ENCODE data around the gene UBAC2.

Gene UBAC2, protein sequence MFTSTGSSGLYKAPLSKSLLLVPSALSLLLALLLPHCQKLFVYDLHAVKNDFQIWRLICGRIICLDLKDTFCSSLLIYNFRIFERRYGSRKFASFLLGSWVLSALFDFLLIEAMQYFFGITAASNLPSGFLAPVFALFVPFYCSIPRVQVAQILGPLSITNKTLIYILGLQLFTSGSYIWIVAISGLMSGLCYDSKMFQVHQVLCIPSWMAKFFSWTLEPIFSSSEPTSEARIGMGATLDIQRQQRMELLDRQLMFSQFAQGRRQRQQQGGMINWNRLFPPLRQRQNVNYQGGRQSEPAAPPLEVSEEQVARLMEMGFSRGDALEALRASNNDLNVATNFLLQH

DNA sequence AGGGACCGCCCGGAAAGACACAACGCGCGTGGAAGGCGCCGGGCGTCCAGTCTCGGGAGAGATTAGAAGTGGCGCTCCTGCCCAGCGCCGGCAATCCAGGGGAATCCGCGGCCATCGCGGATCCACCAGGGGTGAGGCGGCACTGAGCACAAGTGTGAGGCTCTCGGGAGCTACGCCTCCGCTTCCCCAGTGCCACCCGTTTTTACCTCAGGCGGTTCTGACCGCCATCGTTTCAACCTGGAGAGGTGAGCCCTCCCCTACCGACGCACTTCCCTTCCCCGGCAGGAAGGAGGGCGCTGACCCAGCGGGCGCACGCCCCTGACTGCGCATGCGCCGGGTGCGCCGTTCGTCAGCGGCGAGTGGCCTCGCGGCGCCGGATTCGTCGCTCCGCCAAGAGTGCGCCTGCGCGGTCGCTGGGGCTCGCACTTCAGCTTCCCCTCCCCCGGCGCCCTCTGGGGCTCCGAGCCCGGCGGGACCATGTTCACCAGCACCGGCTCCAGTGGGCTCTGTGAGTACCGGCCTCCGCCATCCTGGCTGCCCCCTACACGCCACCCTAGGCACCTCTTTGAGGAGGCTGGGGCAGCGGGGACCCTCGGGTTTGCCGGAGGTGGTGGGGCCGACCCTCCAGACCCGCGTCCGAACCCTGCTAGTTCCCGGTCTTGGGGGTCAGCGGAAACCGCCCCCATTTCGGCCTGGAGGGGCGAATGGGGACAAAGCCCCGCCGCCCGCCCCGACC lies at the start of gene UBAC2:
Gene UBAC2, plus strand, starts transcription at position 423 of the 736 bp plus-strand sequence. Its CDS starts 55 bp downstream, at position 478.
- H3K36me3 Mint-ChIP-seq (ENCODE audit: low read depth) = peaks cover 25% of the 10 kb centered on the region
- no peaks in the 10 kb centered on the region for H3K9me3 Mint-ChIP-seq
- peak within 1 kb of the TSS; percentile 95 for H3K4me3 Mint-ChIP-seq
- peak within 1 kb of the TSS; percentile 93 for H3K27ac Mint-ChIP-seq
- peaks cover 46% of the 10 kb centered on the region for H3K4me1 Mint-ChIP-seq (ENCODE audit: low read depth)
- no peaks in the 10 kb centered on the region for H3K27me3 Mint-ChIP-seq (ENCODE audit: low read depth)
- peak; percentile 98 for DNase-seq (ENCODE audit: low spot score)

DNA sequence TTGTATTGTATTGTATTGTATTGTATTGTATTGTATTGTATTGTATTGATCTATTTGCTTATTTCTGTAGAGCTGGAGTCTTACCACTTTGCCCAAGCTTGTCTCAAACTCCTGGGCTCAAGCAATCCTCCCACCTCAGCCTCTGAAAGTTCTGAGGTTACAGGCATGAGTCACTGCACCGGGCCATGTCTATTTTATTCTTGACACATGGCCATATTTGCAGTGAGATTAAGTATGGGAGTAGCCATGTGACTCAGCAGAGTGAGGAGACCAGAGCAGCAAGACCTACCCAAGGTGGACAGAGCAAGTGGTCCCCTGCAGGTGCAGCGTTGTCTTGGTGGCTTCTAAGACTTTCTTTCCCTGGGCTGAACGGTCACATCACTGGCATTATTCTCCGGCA lies 49.1 kb upstream of the UBAC2 start:
- Mint-ChIP-seq H3K36me3 (ENCODE audit: low read depth) (no peaks in the 10 kb centered on the region), H3K9me3 (no peaks in the 10 kb centered on the region), H3K4me1 (ENCODE audit: low read depth) (peaks cover 6% of the 10 kb centered on the region), H3K27me3 (ENCODE audit: low read depth) (peaks cover 2% of the 10 kb centered on the region), H3K27ac (no peak overlapping the region), H3K4me3 (no peak overlapping the region)
- peak; percentile 45 for DNase-seq (ENCODE audit: low spot score)

DNA sequence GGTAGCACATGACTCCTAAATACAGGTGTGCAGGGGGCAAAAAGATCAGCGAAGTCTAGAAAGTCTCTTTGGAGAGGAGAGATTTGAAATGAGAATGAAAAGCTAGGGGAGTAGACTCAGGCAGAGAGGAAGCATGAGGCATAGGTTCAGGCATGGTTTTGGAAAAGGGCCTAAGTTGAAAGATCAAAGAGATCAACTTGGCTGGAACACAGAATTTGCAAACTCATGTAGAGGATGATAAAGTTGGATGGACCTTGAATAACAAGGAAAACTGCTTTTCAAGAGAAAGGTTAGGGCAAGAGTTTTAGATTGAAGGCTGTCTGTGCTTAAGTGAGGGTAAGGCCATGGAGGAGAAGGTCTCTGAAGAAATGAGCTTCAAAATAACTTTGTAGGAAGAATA lies 47.4 kb upstream of the UBAC2 start:
- peaks cover 6% of the 10 kb centered on the region for H3K4me1 Mint-ChIP-seq (ENCODE audit: low read depth)
- H3K27me3 Mint-ChIP-seq (ENCODE audit: low read depth) = peaks cover 2% of the 10 kb centered on the region
- no peak for DNase-seq (ENCODE audit: low spot score)
- no peak overlapping the region for H3K4me3 Mint-ChIP-seq
- H3K36me3 Mint-ChIP-seq (ENCODE audit: low read depth) = no peaks in the 10 kb centered on the region
- H3K9me3 Mint-ChIP-seq = no peaks in the 10 kb centered on the region
- no peak overlapping the region for H3K27ac Mint-ChIP-seq

DNA sequence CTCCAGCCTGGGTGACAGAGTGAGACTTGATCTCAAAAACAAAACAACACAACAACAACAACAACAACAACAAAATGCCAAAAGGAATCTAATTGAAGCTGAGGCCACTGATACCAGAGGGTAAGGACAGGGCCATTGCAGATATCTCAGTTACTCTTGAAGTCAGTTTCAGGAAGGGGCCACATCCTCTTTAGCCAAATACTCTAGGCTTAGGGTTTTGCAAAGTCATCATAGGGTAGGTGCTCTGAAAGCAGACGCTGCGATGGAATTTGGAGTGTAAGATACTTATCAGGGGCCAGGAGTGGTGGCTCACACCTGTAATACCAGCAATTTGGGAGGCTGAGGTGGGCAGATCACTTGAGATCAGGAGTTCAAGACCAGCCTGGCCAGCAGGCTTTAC lies 46.6 kb upstream of the UBAC2 start:
- Mint-ChIP-seq H3K4me1 (ENCODE audit: low read depth) (peaks cover 6% of the 10 kb centered on the region), H3K27ac (no peak overlapping the region), H3K36me3 (ENCODE audit: low read depth) (no peaks in the 10 kb centered on the region), H3K9me3 (no peaks in the 10 kb centered on the region), H3K4me3 (no peak overlapping the region), H3K27me3 (ENCODE audit: low read depth) (peaks cover 8% of the 10 kb centered on the region)
- no peak for DNase-seq (ENCODE audit: low spot score)

DNA sequence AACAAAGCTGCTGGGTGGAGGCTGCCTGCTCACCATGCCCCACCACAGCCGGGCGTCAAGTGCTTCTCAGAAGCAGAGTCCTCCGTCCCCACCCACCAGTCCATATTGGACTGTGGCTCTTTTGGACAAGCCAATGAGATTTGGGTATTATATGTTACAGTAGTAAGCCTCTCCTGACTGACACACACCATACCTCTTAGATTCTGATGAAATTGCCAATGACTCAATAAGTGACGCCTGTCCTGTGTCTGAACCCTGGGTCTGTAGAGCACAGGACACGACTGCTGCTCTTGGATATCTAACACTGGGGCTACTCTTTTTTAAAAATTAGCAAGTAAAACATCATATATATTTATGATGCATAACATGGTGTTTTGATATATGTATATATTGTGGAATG lies 44.8 kb upstream of the UBAC2 start:
- no peaks in the 10 kb centered on the region for H3K36me3 Mint-ChIP-seq (ENCODE audit: low read depth)
- peaks cover 23% of the 10 kb centered on the region for H3K27me3 Mint-ChIP-seq (ENCODE audit: low read depth)
- H3K27ac Mint-ChIP-seq = no peak overlapping the region
- H3K9me3 Mint-ChIP-seq = no peaks in the 10 kb centered on the region
- no peak for DNase-seq (ENCODE audit: low spot score)
- H3K4me3 Mint-ChIP-seq = no peak overlapping the region
- peaks cover 6% of the 10 kb centered on the region for H3K4me1 Mint-ChIP-seq (ENCODE audit: low read depth)

DNA sequence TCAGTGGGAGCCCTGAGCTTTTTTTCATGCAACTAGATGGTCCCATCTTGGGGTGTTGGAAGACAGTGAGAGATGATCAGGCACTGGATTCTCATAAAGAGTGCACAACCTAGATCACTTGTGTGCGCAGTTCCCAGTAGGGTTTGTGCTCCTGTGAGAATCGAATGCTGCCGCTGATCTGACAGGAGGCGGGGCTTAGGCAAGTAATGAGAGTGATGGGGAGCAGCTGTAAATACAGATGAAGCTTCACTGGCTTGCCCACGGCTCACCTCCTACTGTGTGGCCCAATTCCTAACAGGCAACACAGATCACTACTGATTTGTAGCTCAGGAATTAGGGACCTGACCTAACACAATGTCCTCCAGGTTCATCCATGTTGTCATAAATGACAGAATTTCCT lies 43.6 kb upstream of the UBAC2 start:
- Mint-ChIP-seq H3K4me1 (ENCODE audit: low read depth) (no peaks in the 10 kb centered on the region), H3K36me3 (ENCODE audit: low read depth) (no peaks in the 10 kb centered on the region), H3K4me3 (no peak overlapping the region), H3K27ac (no peak overlapping the region), H3K27me3 (ENCODE audit: low read depth) (peaks cover 30% of the 10 kb centered on the region), H3K9me3 (no peaks in the 10 kb centered on the region)
- no peak for DNase-seq (ENCODE audit: low spot score)

DNA sequence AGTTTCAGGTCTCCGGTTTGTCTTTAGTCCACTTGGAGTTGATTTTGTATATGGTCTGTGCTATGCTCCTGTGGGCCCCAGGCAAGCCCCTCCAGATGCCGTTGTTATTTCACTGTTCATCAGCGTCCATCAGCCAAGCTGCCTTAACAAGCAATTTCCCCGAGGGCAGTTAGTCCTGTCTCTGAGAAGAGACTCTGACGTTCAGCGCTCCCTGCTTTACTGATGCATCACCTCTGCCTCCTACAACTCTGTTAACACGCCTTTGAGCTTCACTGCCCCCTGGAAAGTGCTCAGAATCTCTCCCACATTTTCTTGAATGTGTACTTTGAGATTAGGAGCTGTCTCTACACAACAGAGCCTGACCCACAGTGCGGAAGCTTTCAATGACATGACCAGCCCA lies 41.8 kb upstream of the UBAC2 start:
- Mint-ChIP-seq H3K9me3 (no peaks in the 10 kb centered on the region), H3K27me3 (ENCODE audit: low read depth) (peaks cover 33% of the 10 kb centered on the region), H3K27ac (no peak overlapping the region), H3K36me3 (ENCODE audit: low read depth) (no peaks in the 10 kb centered on the region), H3K4me3 (no peak overlapping the region), H3K4me1 (ENCODE audit: low read depth) (no peaks in the 10 kb centered on the region)
- no peak for DNase-seq (ENCODE audit: low spot score)

DNA sequence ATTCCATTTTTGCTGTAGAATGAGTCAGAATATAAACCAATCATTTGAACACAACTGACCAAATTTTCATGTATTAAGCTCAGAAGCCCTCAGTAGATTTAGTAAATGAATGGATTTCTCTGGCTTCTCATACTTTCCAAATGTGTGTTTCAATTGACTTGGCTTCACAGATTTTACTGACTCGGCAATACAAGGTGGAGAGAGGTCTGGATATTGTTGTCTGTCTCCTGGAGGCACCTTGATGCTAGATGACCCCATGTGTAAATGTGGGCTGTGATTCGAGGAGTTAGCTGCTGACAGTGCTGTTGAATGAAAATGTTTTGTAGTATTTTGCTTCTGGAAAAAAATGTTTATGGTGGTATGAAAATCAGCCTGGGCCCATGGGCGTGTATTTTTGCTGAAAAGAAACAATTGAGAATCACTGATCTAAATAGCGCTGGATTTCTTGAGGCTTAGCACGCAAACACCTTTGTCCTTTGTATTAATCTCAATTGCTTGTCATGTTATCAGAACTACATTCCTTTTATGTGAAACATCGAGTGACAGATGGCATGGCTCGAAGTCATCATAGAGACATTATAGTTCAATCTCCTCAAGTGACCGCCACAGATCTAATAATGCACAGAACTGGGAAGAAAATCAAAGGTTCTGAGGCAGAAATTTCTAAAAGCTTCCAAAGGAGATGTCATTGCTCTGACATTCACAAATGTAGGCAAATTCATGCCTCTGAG lies 41.2 kb upstream of the UBAC2 start:
- no peak for DNase-seq (ENCODE audit: low spot score)
- H3K4me3 Mint-ChIP-seq = no peak overlapping the region
- H3K36me3 Mint-ChIP-seq (ENCODE audit: low read depth) = no peaks in the 10 kb centered on the region
- H3K9me3 Mint-ChIP-seq = no peaks in the 10 kb centered on the region
- H3K27me3 Mint-ChIP-seq (ENCODE audit: low read depth) = peaks cover 33% of the 10 kb centered on the region
- no peak overlapping the region for H3K27ac Mint-ChIP-seq
- no peaks in the 10 kb centered on the region for H3K4me1 Mint-ChIP-seq (ENCODE audit: low read depth)

DNA sequence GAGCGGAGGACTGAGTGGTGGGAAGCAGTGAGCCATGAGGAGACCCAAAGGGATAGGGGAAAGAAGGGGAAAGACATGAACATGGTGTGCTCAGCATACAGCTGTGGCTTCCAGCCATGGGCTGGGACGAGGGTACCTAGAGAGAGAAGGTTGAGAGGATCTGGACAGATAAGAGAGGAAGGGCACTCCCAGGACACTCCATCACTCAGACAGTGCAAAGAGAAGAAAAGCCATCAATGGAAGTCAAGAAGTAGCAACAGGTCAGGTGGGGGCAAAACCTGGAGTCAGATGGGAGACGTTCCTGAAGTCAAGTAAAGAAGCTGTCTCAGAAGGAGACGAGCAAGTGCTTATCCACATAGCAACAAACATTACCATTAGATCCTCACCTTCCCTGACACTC lies 40.2 kb upstream of the UBAC2 start:
- no peak for DNase-seq (ENCODE audit: low spot score)
- Mint-ChIP-seq H3K36me3 (ENCODE audit: low read depth) (no peaks in the 10 kb centered on the region), H3K9me3 (no peaks in the 10 kb centered on the region), H3K27ac (no peak overlapping the region), H3K4me3 (no peak overlapping the region), H3K27me3 (ENCODE audit: low read depth) (peaks cover 33% of the 10 kb centered on the region), H3K4me1 (ENCODE audit: low read depth) (no peaks in the 10 kb centered on the region)

DNA sequence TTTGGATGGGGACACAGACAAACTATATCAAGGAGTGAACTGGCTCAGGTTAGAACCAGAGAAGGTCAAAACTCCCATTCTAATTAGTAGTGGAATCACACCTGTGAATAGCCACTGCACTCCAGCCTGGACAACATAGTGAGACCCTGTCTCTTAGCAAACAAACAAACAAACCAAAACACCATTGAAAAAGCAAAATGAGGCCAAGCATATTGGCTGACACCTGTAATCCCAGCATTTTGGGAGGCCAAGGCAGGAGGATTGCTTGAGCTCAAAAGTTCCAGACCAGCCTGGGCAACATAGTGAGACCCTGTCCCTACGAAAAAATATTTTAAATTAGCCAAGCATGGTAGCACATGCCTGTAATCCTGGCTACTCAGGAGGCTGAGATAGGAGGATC lies 39.1 kb upstream of the UBAC2 start:
- DNase-seq (ENCODE audit: low spot score) = no peak
- no peak overlapping the region for H3K4me3 Mint-ChIP-seq
- H3K36me3 Mint-ChIP-seq (ENCODE audit: low read depth) = no peaks in the 10 kb centered on the region
- H3K27me3 Mint-ChIP-seq (ENCODE audit: low read depth) = peaks cover 33% of the 10 kb centered on the region
- H3K9me3 Mint-ChIP-seq = no peaks in the 10 kb centered on the region
- H3K4me1 Mint-ChIP-seq (ENCODE audit: low read depth) = no peaks in the 10 kb centered on the region
- no peak overlapping the region for H3K27ac Mint-ChIP-seq

DNA sequence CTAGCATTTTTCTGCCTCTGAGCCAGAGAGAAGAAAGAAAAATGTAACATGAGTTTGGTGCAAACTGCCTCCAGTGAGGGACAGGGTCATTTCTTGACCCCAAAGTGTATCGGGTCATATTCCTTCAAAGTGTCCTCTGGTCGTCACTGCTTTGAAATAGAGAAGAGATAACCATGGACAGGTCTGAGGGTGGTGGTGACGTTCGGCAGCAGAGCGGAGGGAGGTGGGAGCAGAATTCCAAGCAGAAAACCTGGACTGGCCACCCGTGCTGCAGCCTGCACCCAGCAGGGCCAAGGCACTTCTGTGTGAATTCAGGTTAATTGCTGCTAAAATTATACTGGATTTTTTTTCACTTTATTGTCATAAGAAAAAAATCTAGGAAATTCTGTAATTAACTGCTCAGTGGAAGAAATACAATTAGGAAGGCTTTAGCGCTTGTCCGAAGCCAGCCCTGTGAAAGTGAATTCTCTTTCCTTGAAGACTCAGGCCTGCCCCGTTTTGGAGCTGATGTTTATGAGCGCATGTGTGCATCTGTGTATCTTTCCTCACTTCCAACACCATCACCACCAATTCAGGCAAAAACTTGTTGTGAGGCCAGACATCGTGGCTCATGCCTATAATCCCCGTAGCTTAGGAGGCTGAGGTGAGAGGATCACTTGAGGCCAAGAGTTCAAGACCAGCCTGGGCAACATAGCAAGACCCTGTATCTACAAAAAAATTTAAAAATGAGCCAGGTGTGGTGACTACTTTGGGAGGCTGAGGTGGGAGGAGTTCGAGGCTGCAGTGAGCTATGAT lies 37.9 kb upstream of the UBAC2 start:
- Mint-ChIP-seq H3K27ac (no peak overlapping the region), H3K4me3 (no peak overlapping the region), H3K9me3 (peaks cover 2% of the 10 kb centered on the region), H3K36me3 (ENCODE audit: low read depth) (peaks cover 2% of the 10 kb centered on the region), H3K27me3 (ENCODE audit: low read depth) (peaks cover 34% of the 10 kb centered on the region), H3K4me1 (ENCODE audit: low read depth) (no peaks in the 10 kb centered on the region)
- no peak for DNase-seq (ENCODE audit: low spot score)

DNA sequence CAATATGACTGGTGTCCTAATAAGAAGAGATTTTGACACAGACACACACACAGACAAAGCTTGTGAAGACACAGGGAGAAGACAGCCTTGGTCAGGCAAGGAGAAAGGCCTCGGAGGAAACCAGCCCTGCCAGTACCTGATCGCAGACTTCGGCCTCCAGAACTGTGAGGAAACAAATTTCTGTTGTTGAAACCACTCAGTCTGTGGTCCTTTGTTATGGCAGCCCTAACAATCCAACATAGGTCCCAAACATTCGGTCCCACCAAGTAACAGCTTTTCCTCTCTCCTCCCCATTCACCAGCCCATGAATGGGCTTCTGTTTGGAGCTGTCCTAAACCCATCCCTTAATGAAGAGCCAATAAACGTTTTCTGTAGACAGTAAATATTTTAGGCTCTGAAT lies 36.4 kb upstream of the UBAC2 start:
- H3K27me3 Mint-ChIP-seq (ENCODE audit: low read depth) = peaks cover 31% of the 10 kb centered on the region
- no peak overlapping the region for H3K27ac Mint-ChIP-seq
- no peaks in the 10 kb centered on the region for H3K4me1 Mint-ChIP-seq (ENCODE audit: low read depth)
- H3K36me3 Mint-ChIP-seq (ENCODE audit: low read depth) = peaks cover 2% of the 10 kb centered on the region
- no peak overlapping the region for H3K4me3 Mint-ChIP-seq
- H3K9me3 Mint-ChIP-seq = peaks cover 4% of the 10 kb centered on the region
- no peak for DNase-seq (ENCODE audit: low spot score)

DNA sequence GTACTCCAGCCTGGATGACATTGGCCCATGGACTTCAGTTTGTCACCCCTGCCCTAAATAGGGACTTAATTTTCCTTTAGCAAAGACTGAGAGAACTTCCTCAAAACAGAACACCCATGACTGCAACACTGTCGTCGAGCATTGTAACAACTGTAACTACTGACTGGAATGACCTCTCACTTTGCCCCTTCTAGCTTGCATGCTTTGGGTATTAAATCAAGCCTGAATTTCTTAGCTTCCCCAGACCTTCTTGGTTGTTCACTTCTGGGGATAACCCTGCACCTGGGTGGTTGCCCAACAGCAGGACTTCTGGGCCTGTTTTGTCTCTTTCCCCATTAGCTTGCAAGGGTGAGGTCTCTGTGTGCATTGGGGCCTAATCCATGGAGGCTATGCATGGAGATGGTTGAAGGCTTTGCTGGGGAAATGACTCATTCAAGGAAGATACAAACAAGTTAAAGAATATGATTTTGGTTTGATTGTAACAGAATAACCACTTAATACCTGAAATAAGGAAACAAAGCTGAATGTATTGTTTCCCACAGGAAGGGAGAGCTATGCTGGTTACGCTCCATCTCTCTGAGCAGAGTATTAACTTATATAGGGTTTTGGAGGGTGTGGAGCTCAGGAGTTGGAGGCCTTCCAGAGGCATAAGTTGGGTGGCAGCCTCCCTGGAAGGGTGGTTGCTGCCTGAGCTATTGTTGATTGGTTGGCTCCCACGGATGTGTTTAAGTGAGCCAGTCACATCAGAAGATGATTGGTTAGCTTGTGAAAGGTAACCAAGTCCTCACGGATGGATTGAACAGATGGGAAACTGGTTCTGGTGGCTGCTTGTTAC lies 34.7 kb upstream of the UBAC2 start:
- H3K27ac Mint-ChIP-seq = no peak overlapping the region
- no peak for DNase-seq (ENCODE audit: low spot score)
- H3K4me1 Mint-ChIP-seq (ENCODE audit: low read depth) = no peaks in the 10 kb centered on the region
- H3K9me3 Mint-ChIP-seq = peaks cover 7% of the 10 kb centered on the region
- peaks cover 24% of the 10 kb centered on the region for H3K27me3 Mint-ChIP-seq (ENCODE audit: low read depth)
- H3K4me3 Mint-ChIP-seq = no peak overlapping the region
- H3K36me3 Mint-ChIP-seq (ENCODE audit: low read depth) = peaks cover 2% of the 10 kb centered on the region
